ENCODE measurements around the gene ENOX1.

The ENOX1 gene

GRCh38 chr13:43229506-43229905 is 557.3 kb downstream of the ENOX1 start:
- no peak for DNase-seq

DNA sequence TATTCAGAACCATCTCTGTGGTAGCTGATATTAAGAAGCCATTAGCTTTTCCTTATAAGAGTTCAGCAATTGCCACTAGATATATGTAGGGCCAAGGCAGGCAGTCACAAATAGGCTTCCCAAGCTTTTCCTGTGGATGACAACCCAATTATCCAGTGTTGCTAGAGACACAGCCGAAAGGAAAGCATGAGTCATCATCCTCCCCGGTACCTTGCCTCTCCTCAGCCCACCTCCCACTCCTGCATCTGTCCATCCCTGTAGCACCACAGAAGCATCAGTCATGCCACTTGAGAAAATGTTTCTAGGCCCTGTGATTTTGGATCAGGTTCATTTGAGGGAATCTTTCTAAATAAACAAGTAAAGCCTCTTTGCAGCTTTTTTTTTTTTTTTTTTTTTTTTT is 559.1 kb downstream of the ENOX1 start:
- no peak for DNase-seq

DNA sequence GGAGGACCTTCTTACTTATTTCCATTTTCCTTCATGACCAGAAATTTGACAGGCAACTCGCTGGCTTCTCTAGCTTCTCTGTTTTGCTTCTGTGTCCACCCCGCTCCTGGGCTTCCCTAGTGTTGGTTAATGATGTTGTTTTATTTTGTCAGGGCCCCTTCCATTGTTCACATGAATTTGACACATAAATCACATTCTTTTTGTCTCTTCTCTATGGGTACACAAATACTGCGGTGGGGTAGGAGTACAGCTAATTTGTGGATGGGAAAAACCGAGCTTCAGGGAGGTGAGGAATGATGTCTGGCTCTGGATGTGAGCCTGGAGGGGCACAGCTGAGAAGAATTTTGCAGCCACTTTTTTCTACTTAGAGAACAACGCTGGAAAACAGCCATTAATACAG is 563.6 kb downstream of the ENOX1 start:
- no peak for DNase-seq

GRCh38 chr13:43222086-43222485 is 564.7 kb downstream of the ENOX1 start:
- no peak for DNase-seq

- DNase-seq = no peak
Observed at GRCh38 chr13:43221611-43222010, 565.2 kb downstream of the ENOX1 start.

DNA sequence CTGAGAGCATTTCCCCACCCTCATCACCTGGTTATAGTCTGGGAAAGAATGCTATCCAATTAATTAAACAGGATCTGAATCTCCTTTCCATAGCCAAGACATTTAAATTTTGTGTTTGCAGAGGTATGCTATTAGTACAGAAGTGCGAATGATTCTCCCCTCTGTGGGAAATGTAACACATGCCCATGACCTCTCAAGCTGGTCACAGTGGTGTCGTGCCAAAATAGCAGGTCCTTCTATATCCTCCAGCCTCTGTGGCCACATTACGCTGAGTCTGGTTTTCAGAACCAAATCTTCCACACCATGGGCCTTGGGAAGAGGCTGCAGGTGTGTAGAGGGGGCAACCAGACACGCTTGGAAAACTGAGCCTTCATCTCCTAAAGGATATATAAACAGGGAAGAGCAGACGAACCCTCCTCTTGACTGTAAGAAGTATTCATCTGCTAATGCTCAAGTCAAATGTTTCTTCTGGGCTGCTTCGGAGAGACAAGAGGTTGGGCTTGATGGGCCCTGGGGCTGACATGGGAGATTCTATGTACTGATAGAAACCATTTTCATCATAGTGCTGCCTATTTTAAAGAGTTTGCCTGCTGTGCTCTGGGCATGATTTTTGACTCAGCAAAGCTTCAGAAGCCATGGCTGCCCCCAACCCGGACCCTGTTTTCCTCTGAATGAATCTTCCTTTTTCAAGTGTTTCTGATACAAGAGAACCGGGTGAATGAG is 565.7 kb downstream of the ENOX1 start:
- DNase-seq = no peak

- no peak for DNase-seq
Observed at GRCh38 chr13:43214124-43214523, 572.6 kb downstream of the ENOX1 start.

DNA sequence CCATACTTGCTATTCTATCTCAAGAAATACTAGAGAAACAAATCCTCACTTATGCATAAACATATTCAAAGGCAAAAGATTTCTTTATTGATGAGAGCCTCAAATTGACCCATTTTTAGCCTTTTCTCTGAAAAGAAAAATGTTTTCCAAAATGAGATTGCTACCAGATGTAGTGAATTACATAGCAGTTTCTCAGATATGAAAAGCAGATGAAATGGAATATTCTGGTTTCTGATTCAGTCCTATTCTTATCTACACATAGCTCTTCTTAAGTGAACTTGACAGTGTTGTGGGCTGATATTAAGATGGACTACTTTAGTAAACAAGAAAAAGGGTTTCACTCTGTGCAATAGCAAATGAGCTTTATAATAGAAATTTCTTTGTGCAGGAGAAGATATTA is 579.9 kb downstream of the ENOX1 start:
- DNase-seq = no peak

DNA sequence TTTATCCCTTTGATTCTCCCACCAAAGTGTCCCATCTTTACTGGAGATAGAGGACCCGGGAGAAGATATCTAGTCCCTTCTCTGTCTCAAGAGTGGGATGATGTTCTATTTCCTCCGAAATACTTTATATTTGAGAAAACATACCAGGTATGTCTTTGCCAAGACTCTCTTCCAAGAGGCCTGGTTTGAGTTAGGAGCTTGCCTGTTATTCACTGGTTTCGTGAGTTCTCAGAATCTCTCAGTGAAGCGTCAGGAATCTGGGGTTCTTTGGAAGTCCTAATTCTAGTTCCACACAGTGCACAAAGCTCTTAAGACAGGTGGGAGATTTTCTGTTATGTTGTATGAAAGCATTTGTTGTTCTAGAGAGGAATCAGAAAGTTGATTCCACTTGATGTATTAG is 581.4 kb downstream of the ENOX1 start:
- no peak for DNase-seq

- DNase-seq = no peak
Observed at GRCh38 chr13:43204591-43204990, 582.2 kb downstream of the ENOX1 start.

GRCh38 chr13:43203781-43204180 is 583.0 kb downstream of the ENOX1 start:
- DNase-seq = no peak

DNA sequence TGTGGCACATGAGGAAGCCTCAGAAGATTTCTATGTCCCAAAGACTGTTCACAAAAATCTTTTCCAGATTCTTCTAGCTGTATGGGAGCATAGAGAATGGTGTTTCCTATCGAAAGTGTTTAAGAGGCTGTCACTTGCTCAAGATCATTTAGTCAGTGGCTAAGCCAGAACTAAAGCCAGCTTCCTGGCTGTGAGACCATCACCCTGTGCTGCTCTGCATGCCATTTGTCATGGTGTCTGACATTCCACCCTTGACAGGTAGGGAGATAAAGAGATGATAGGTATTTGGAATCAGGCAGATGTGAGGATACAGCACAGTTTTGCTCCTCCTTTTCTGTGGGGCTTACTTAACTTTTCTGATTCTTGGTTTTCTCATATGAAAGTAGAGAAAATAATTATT is 586.0 kb downstream of the ENOX1 start:
- DNase-seq = no peak

- DNase-seq = no peak
Observed at GRCh38 chr13:43200307-43200706, 586.5 kb downstream of the ENOX1 start.

DNA sequence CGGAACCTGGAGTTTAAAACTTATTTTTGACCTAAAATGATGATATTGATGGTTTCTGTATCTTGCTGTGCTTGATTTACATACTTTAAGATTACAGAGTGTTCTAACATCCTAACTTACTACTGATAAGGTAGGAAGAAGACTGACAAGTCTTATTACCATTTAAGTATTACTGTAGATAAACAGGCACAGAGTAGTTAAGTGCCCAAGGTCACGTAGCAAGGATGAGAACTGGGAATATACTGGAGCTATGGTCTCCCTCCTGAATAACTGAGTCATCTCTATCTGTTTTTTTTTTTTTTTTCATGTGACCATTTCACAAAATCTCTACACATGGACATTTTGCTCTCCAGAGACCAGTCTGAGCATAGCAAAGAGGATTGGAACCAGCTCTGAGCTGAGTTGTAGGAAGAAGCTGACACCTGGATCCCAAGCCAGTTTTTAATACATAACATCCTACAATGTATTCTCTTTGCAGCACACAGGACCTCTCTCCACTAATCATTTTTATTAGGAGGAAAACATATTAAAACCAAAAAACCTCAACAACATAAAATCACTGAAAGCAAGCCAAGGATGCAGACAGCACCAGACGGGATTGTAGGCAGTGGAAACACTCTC is 589.9 kb downstream of the ENOX1 start:
- no peak for DNase-seq

GRCh38 chr13:43196086-43196621 is 590.6 kb downstream of the ENOX1 start:
- no peak for DNase-seq

GRCh38 chr13:43195551-43195950 is 591.2 kb downstream of the ENOX1 start:
- no peak for DNase-seq

- no peak for DNase-seq
Observed at GRCh38 chr13:43195112-43195511, 591.7 kb downstream of the ENOX1 start.

DNA sequence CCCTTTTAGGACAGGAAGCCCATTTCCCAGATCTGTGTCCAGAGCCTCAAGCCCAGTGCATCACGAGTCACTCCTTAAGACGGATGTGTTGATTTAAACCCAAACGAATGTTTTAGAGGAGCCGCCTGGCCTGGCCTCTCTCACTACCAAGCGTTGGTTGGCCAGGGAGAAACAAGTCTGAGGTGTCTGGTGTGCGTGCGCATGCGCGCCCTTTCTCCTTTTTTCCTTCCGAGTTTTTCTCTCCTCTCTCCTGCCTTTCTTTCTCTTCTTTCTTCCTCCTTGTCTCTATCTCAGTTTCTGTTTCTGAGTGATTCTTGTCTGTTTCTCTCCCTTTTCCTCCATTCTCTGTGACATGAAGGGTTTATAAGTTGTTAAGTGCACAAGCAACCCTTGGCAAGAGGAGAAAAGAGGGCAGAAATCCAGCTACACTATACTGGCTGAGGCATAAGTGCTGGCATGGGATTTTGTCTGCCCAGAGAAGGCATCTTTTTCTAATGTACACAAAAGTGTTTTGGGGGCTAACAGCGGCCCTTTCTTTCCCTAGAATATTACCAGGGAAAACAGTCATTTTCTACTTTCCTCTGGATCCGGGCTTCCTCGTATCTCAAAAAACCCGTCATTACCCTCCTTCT is 592.9 kb downstream of the ENOX1 start:
- DNase-seq = no peak

DNA sequence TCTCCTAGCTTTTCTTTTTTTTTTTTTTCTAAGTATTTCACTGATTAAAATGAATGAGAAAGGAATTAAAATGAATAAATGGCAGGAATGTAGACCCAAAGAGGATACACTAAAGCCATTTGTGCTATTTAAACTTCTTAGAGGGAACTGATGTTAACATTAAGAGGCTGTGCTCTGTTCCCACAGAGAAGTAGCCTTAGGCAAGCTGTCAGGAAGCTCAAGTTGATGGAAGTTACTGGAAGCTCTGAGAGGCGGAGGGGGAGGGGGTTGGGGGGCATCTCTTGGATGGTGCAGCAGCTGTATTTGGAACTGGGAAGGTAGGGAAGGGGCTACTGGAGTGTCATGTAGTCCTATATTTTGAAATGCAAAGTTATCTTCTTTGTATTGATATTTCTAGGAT is 595.2 kb downstream of the ENOX1 start:
- DNase-seq = no peak

GRCh38 chr13:43185226-43185625 is 601.5 kb downstream of the ENOX1 start:
- DNase-seq = no peak

- no peak for DNase-seq
Observed at GRCh38 chr13:43180837-43181236, 605.9 kb downstream of the ENOX1 start.

- DNase-seq = no peak
Observed at GRCh38 chr13:43180036-43180660, 606.6 kb downstream of the ENOX1 start.

- DNase-seq = no peak
Observed at GRCh38 chr13:43171489-43171888, 615.3 kb downstream of the ENOX1 start.

DNA sequence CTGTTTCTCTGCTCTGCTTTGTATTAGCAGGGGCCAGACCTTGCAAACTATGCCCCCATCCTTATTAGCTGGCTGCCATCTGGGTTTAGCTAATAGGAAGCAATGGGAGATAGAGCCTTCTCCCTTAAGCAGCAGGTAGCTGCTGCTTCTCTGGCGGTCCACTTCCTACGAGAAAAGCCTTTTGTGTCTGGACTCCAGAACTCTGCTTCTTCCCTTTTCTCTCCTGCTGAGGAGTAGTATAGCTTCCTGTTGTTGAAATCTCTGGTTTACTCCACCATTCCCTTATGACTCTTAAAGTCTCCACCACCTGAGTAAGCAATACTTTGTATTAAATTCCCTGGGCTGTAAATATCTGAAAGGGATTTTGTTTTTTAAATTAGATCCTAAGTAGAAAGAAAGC is 616.3 kb downstream of the ENOX1 start:
- DNase-seq = no peak
